ENCODE results near the gene EPB41L4B. TPM values are rescaled to one million over a fixed set of nuclear protein-coding genes. Genes with fewer than 3 reads are reported as not detected.

EPB41L4B gene
- total and polyA plus RNA-seq, 2 donors: 0.71 to 4.2 TPM

DNA sequence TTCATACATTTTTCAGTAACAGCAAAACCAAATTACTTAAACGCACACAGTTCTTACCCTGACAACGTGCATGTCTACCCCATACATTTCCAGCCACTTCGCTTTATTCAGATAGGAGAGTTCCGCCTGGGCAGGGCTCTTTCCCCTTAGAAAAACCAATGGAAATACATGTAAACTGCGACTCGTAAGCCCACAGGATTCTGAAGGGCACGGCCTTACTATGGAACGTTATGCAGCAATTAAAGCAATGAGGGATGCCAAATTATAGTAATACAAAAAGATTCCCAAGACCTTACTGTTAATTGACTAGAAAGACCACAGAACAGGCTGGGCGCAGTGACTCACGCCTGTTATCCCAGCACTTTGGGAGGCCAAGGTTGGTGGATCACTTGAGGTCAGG, 64.5 kb downstream of the EPB41L4B start:
- Histone ChIP-seq H3K36me3 (ENCODE audit: control insufficient read depth in 2 of 2, insufficient read depth in 2 of 2, low read length in 1 of 2) (no peaks in the 10 kb centered on the region), H3K27me3 (ENCODE audit: control insufficient read depth in 2 of 2, insufficient read depth in 1 of 2, low read length in 1 of 2) (peaks cover 0 to 7% of the 10 kb centered on the region in 2 donors), H3K4me1 (ENCODE audit: control insufficient read depth in 2 of 2, insufficient read depth in 2 of 2, low read length in 2 of 2) (no peaks in the 10 kb centered on the region), H3K9me3 (ENCODE audit: control insufficient read depth in 2 of 2, insufficient read depth in 1 of 2, low read length in 1 of 2) (no peaks in the 10 kb centered on the region), H3K27ac (ENCODE audit: low read depth in 1 of 2, low read length in 1 of 2) (no peak overlapping the region), H3K4me3 (ENCODE audit: low read length in 2 of 2) (no peak overlapping the region)
- no peak for DNase-seq (ENCODE audit: low read depth in 6 of 9, low spot score in 9 of 9)
- 96% methylated on average over 10 of the region's 10 CpGs for WGBS

DNA sequence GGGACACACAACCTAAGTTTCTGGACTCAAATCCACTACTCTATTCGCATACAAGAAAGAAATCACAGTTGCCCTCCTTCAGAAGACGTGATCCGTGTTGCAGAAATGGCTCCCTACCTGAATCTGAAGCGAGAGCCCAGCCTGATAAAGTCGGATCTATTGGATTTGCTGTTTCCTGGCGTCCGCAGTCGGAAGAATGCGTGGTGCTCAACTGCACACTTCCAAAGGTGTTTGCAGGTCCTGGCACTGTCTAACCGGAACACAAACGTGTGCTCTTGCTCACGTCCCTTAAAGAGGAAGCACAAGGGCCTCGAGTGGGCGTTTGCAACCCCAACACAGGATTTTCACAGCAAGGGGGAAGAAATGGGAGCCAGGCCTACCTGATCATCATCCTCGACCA, 65.5 kb downstream of the EPB41L4B start:
- 88% methylated on average over 15 of the region's 15 CpGs for WGBS
- H3K27ac ChIP-seq (ENCODE audit: low read depth in 1 of 2, low read length in 1 of 2): no peak overlapping the region
- H3K9me3 ChIP-seq (ENCODE audit: control insufficient read depth in 2 of 2, insufficient read depth in 1 of 2, low read length in 1 of 2): no peaks in the 10 kb centered on the region
- DNase-seq (ENCODE audit: low read depth in 6 of 9, low spot score in 9 of 9): no peak
- H3K36me3 ChIP-seq (ENCODE audit: control insufficient read depth in 2 of 2, insufficient read depth in 2 of 2, low read length in 1 of 2): no peaks in the 10 kb centered on the region
- no peak overlapping the region for H3K4me3 ChIP-seq (ENCODE audit: low read length in 2 of 2)
- no peaks in the 10 kb centered on the region for H3K4me1 ChIP-seq (ENCODE audit: control insufficient read depth in 2 of 2, insufficient read depth in 2 of 2, low read length in 2 of 2)
- H3K27me3 ChIP-seq (ENCODE audit: control insufficient read depth in 2 of 2, insufficient read depth in 1 of 2, low read length in 1 of 2): peaks cover 0 to 5% of the 10 kb centered on the region in 2 donors

DNA sequence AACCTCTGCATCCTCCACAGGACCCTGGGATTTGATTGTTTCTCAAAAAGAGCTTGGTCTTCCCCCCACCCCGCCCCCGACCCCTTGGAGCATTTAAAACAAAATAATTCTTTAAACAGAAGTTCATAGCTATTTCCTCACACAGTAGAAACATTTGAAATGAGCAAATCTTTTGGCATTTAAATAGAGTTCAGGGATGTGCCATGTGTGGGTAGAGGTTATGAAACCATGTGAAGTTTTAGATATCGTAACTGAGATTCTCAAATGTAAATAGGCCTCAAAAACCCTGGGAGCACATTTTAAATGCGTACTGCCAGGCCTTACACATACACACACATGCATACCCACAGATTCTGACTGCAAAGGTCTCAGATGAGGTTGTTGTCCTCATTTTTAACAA, 66.5 kb downstream of the EPB41L4B start:
- H3K4me1 ChIP-seq (ENCODE audit: control insufficient read depth in 2 of 2, insufficient read depth in 2 of 2, low read length in 2 of 2): no peaks in the 10 kb centered on the region
- no peak overlapping the region for H3K4me3 ChIP-seq (ENCODE audit: low read length in 2 of 2)
- no peaks in the 10 kb centered on the region for H3K9me3 ChIP-seq (ENCODE audit: control insufficient read depth in 2 of 2, insufficient read depth in 1 of 2, low read length in 1 of 2)
- no peak overlapping the region for H3K27ac ChIP-seq (ENCODE audit: low read depth in 1 of 2, low read length in 1 of 2)
- peaks cover 0 to 5% of the 10 kb centered on the region in 2 donors for H3K27me3 ChIP-seq (ENCODE audit: control insufficient read depth in 2 of 2, insufficient read depth in 1 of 2, low read length in 1 of 2)
- no peak for DNase-seq (ENCODE audit: low read depth in 6 of 9, low spot score in 9 of 9)
- 93% methylated on average over 4 of the region's 4 CpGs for WGBS
- H3K36me3 ChIP-seq (ENCODE audit: control insufficient read depth in 2 of 2, insufficient read depth in 2 of 2, low read length in 1 of 2): no peaks in the 10 kb centered on the region

DNA sequence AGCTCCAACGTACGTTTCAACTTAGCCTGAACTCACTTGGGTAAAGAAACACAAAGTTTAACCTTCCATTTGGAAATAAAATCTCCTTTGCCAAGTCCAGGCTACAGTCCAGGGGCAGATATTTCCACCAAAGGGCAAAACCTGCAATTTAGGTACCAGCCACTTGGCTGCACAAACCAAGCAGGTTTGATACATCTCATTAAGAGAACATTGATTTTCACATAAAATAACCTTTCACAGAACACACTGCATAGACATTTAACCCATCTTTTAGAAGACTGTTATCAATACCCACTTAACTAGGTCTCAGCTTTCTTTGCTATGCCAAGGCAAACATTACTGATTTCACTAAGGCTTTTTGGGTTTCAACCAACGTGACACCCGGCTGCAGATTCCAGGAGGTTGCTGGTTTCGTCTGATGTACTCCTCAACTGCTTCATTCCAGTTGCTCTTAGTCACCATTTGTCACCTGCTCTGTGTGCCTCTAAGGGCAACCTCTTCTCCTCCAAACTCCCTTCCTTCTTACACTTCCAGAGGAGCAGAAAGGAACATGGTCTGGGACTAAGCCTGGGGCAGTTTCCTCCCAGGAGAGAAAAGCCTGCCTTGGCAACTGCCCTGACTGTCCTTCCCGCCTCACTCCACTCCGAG, 67.1 kb downstream of the EPB41L4B start:
- Histone ChIP-seq H3K9me3 (ENCODE audit: control insufficient read depth in 2 of 2, insufficient read depth in 1 of 2, low read length in 1 of 2) (no peaks in the 10 kb centered on the region), H3K4me1 (ENCODE audit: control insufficient read depth in 2 of 2, insufficient read depth in 2 of 2, low read length in 2 of 2) (no peaks in the 10 kb centered on the region), H3K4me3 (ENCODE audit: low read length in 2 of 2) (no peak overlapping the region), H3K36me3 (ENCODE audit: control insufficient read depth in 2 of 2, insufficient read depth in 2 of 2, low read length in 1 of 2) (no peaks in the 10 kb centered on the region), H3K27me3 (ENCODE audit: control insufficient read depth in 2 of 2, insufficient read depth in 1 of 2, low read length in 1 of 2) (peaks cover 0 to 4% of the 10 kb centered on the region in 2 donors), H3K27ac (ENCODE audit: low read depth in 1 of 2, low read length in 1 of 2) (no peak overlapping the region)
- 90% methylated on average over 7 of the region's 7 CpGs for WGBS
- DNase-seq (ENCODE audit: low read depth in 6 of 9, low spot score in 9 of 9): no peak

DNA sequence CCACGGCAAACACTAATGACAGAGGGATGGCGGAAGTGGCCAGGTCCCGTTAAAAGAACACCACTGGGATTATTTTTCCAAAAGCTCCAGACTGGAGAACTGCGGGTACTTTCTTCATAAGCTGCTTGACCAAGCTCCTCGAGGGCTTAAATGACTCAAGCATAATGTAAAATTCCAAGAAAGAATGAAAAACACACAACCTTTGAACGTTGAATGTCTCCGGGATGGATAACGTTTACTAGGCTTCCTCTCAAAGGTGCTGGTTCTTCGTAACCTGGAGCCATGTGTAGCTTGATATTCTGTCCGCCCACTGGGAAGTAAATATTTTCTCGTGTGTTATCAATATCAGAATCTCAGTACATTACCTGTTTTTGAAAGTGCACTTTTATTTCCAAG, 67.6 kb downstream of the EPB41L4B start:
- H3K27ac ChIP-seq (ENCODE audit: low read depth in 1 of 2, low read length in 1 of 2): no peak overlapping the region
- 94% methylated on average over 11 of the region's 11 CpGs for WGBS

DNA sequence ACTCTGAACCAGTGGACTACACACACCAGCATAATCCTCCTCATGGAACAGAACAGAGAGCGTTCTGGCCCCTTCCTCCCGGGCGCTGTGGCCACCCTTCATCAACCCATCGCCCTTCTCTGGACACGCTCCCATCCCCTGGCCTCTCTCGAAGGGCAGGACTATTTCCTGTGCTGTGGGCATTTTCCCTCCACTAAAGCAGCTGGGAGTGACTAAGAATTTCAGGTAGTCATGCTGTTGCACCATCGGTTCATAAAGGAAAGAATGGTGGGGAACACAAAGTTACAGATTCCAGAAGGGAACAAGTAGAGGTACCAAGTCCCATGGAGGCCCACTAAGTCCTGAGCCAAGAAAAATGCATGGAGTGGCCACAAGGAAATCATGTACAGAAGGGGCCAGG, 68.6 kb downstream of the EPB41L4B start:
- Histone ChIP-seq H3K27ac (ENCODE audit: low read depth in 1 of 2, low read length in 1 of 2) (no peak overlapping the region), H3K4me3 (ENCODE audit: low read length in 2 of 2) (no peak overlapping the region), H3K36me3 (ENCODE audit: control insufficient read depth in 2 of 2, insufficient read depth in 2 of 2, low read length in 1 of 2) (no peaks in the 10 kb centered on the region), H3K4me1 (ENCODE audit: control insufficient read depth in 2 of 2, insufficient read depth in 2 of 2, low read length in 2 of 2) (no peaks in the 10 kb centered on the region), H3K27me3 (ENCODE audit: control insufficient read depth in 2 of 2, insufficient read depth in 1 of 2, low read length in 1 of 2) (peaks cover 0 to 3% of the 10 kb centered on the region in 2 donors), H3K9me3 (ENCODE audit: control insufficient read depth in 2 of 2, insufficient read depth in 1 of 2, low read length in 1 of 2) (no peaks in the 10 kb centered on the region)
- WGBS: 97% methylated on average over 7 of the region's 7 CpGs
- no peak for DNase-seq (ENCODE audit: low read depth in 6 of 9, low spot score in 9 of 9)

More for the DNA sequence above, 67.6 kb downstream of the EPB41L4B start:
- no peak for DNase-seq (ENCODE audit: low read depth in 6 of 9, low spot score in 9 of 9)
- H3K4me3 ChIP-seq (ENCODE audit: low read length in 2 of 2): no peak overlapping the region
- no peaks in the 10 kb centered on the region for H3K4me1 ChIP-seq (ENCODE audit: control insufficient read depth in 2 of 2, insufficient read depth in 2 of 2, low read length in 2 of 2)
- no peaks in the 10 kb centered on the region for H3K36me3 ChIP-seq (ENCODE audit: control insufficient read depth in 2 of 2, insufficient read depth in 2 of 2, low read length in 1 of 2)
- H3K9me3 ChIP-seq (ENCODE audit: control insufficient read depth in 2 of 2, insufficient read depth in 1 of 2, low read length in 1 of 2): no peaks in the 10 kb centered on the region
- H3K27me3 ChIP-seq (ENCODE audit: control insufficient read depth in 2 of 2, insufficient read depth in 1 of 2, low read length in 1 of 2): no peaks in the 10 kb centered on the region

DNA sequence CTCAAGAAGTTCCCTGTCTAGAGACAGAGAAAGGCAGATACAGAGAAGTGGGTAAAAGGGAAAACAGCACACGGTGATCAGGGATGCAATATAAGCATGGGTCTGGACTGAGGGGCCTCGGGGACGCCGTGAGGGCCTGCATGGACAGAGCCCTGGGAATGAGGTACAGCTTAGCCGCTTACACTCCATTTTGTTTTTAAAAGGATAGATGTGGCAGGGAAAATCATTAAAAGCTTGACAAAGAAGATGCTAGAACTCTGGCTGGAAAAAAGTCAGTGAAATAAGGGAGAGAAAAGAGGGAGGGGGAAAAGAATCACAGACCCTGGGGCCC, 69.1 kb downstream of the EPB41L4B start:
- Histone ChIP-seq H3K9me3 (ENCODE audit: control insufficient read depth in 2 of 2, insufficient read depth in 1 of 2, low read length in 1 of 2) (no peaks in the 10 kb centered on the region), H3K36me3 (ENCODE audit: control insufficient read depth in 2 of 2, insufficient read depth in 2 of 2, low read length in 1 of 2) (no peaks in the 10 kb centered on the region), H3K4me1 (ENCODE audit: control insufficient read depth in 2 of 2, insufficient read depth in 2 of 2, low read length in 2 of 2) (no peaks in the 10 kb centered on the region), H3K27ac (ENCODE audit: low read depth in 1 of 2, low read length in 1 of 2) (no peak overlapping the region), H3K27me3 (ENCODE audit: control insufficient read depth in 2 of 2, insufficient read depth in 1 of 2, low read length in 1 of 2) (peaks cover 0 to 3% of the 10 kb centered on the region in 2 donors), H3K4me3 (ENCODE audit: low read length in 2 of 2) (no peak overlapping the region)
- 91% methylated on average over 5 of the region's 5 CpGs for WGBS
- DNase-seq (ENCODE audit: low read depth in 6 of 9, low spot score in 9 of 9): no peak

DNA sequence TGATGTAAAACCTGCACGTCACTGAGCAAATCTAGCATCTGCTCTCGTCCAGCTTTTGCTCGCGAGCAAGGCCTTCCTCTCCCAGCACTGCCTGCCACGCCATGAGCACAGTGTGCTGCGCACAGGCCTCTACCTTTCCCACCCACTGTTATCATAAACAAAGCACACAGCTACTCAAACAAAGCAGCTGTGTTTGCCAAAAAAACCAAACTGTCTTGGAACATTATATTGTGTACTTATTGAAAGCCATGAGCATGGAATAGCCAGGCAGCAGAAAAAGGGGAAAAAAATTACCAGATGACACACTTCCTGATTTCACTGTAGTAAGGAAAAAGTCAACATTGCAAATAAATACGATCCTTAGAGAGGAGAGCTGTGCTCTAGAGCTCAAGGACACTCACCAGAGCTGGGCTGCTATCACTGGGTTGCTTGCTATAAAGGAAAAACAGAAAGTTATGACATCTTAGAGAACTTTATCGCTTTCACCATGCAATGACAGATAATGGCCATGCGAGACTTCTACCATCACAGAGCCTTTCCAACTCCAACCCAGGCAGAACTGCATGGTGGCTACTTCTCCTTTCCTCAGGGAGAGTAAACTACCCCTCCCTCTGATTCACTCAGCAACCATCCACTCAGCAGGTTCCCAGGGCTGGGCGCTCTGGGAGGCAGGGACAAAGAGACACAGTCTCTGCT, 69.6 kb downstream of the EPB41L4B start:
- no peak overlapping the region for H3K27ac ChIP-seq (ENCODE audit: low read depth in 1 of 2, low read length in 1 of 2)
- H3K27me3 ChIP-seq (ENCODE audit: control insufficient read depth in 2 of 2, insufficient read depth in 1 of 2, low read length in 1 of 2): peaks cover 0 to 3% of the 10 kb centered on the region in 2 donors
- no peak for DNase-seq (ENCODE audit: low read depth in 6 of 9, low spot score in 9 of 9)
- no peaks in the 10 kb centered on the region for H3K4me1 ChIP-seq (ENCODE audit: control insufficient read depth in 2 of 2, insufficient read depth in 2 of 2, low read length in 2 of 2)
- 91% methylated on average over 10 of the region's 10 CpGs for WGBS
- H3K9me3 ChIP-seq (ENCODE audit: control insufficient read depth in 2 of 2, insufficient read depth in 1 of 2, low read length in 1 of 2): no peaks in the 10 kb centered on the region
- H3K4me3 ChIP-seq (ENCODE audit: low read length in 2 of 2): no peak overlapping the region
- H3K36me3 ChIP-seq (ENCODE audit: control insufficient read depth in 2 of 2, insufficient read depth in 2 of 2, low read length in 1 of 2): no peaks in the 10 kb centered on the region

DNA sequence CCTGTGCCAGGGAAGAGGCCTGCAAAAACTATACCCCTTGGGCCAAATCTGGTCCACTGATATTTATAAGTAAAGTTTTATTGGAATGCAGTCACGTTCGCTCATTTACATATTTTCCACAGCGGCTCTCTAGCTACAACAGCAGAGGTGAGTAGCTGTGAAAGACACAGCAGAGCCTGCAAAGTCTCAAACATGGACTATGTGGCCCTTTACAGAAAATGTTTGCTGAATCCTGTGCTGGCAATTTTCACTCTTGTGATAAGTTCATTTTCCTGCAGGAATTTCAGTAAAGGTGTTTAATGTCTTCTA, 70.1 kb downstream of the EPB41L4B start:
- 97% methylated on average over 3 of the region's 3 CpGs for WGBS
- DNase-seq (ENCODE audit: low read depth in 6 of 9, low spot score in 9 of 9): no peak

More for the DNA sequence above, 70.1 kb downstream of the EPB41L4B start:
- H3K36me3 ChIP-seq (ENCODE audit: control insufficient read depth in 2 of 2, insufficient read depth in 2 of 2, low read length in 1 of 2): no peaks in the 10 kb centered on the region
- H3K9me3 ChIP-seq (ENCODE audit: control insufficient read depth in 2 of 2, insufficient read depth in 1 of 2, low read length in 1 of 2): no peaks in the 10 kb centered on the region
- H3K27me3 ChIP-seq (ENCODE audit: control insufficient read depth in 2 of 2, insufficient read depth in 1 of 2, low read length in 1 of 2): peaks cover 0 to 3% of the 10 kb centered on the region in 2 donors
- no peak overlapping the region for H3K4me3 ChIP-seq (ENCODE audit: low read length in 2 of 2)
- no peak overlapping the region for H3K27ac ChIP-seq (ENCODE audit: low read depth in 1 of 2, low read length in 1 of 2)
- H3K4me1 ChIP-seq (ENCODE audit: control insufficient read depth in 2 of 2, insufficient read depth in 2 of 2, low read length in 2 of 2): no peaks in the 10 kb centered on the region

Data from thymus (tissue), 11 donors.